ENCODE results near the gene KCNF1. TPM values are rescaled to one million over a fixed set of nuclear protein-coding genes. Genes with fewer than 3 reads are reported as not detected.

The KCNF1 gene
- polyA plus RNA-seq, 1 donor from 2014 or later, result 11.4 TPM

GRCh38 chr2:10924441-10924840 is 12.7 kb downstream of the KCNF1 start:
- no peak overlapping the region for H3K4me2 ChIP-seq (ENCODE audit: low read length)
- H3K9me2 ChIP-seq (ENCODE audit: insufficient read depth, low read length), result no peaks in the 10 kb centered on the region
- no peak overlapping the region for H2AFZ ChIP-seq (ENCODE audit: low read depth, low read length)
- no peak overlapping the region for H3K4me3 ChIP-seq (ENCODE audit: low read length)
- H3F3A ChIP-seq (ENCODE audit: insufficient read depth, low read length, poor library complexity, severe bottlenecking), result no peaks in the 10 kb centered on the region
- no peaks in the 10 kb centered on the region for H3K9me3 ChIP-seq (ENCODE audit: low read length)
- H3K9ac ChIP-seq (ENCODE audit: low read length), result no peak overlapping the region
- H3K79me2 ChIP-seq (replicated peaks; ENCODE audit: insufficient read depth, low read length), result no peaks in the 10 kb centered on the region
- H4K20me1 ChIP-seq (ENCODE audit: insufficient read depth), result no peaks in the 10 kb centered on the region
- H3K27me3 ChIP-seq (ENCODE audit: insufficient read depth, low read depth, low read length), result no peaks in the 10 kb centered on the region
- TF ChIP-seq RAD21 (conservative IDR thresholded peaks at IDR 0.05), result no peak
- TF ChIP-seq EZH2 (IDR thresholded peaks at IDR 0.05; ENCODE audit: borderline replicate concordance, insufficient read depth, low read length, poor library complexity, severe bottlenecking), result no peak
- no peak for TF ChIP-seq SMC3 (conservative IDR thresholded peaks at IDR 0.05; ENCODE audit: poor library complexity)
- no peak for TF ChIP-seq REST (IDR thresholded peaks at IDR 0.05; ENCODE audit: borderline replicate concordance)
- no peaks in the 10 kb centered on the region for H3K36me3 ChIP-seq (ENCODE audit: insufficient read depth, low read length)
- no peak overlapping the region for H3K27ac ChIP-seq (ENCODE audit: low read length)

- no peaks in the 10 kb centered on the region for H3K9me2 ChIP-seq (ENCODE audit: insufficient read depth, low read length)
- H3F3A ChIP-seq (ENCODE audit: insufficient read depth, low read length, poor library complexity, severe bottlenecking), result no peaks in the 10 kb centered on the region
- TF ChIP-seq REST (IDR thresholded peaks at IDR 0.05; ENCODE audit: borderline replicate concordance), result no peak
- TF ChIP-seq RAD21 (conservative IDR thresholded peaks at IDR 0.05), result no peak
- TF ChIP-seq CTCF (IDR thresholded peaks at IDR 0.05; ENCODE audit: poor library complexity, severe bottlenecking), result no peak
- no peak for TF ChIP-seq SMC3 (conservative IDR thresholded peaks at IDR 0.05; ENCODE audit: poor library complexity)
- no peak for TF ChIP-seq TAF1 (IDR thresholded peaks at IDR 0.05; ENCODE audit: low read depth)
- no peak for TF ChIP-seq EZH2 (IDR thresholded peaks at IDR 0.05; ENCODE audit: borderline replicate concordance, insufficient read depth, low read length, poor library complexity, severe bottlenecking)
- no peak for TF ChIP-seq EP300 (conservative IDR thresholded peaks at IDR 0.05; ENCODE audit: poor library complexity, severe bottlenecking)
- no peak for TF ChIP-seq MXI1 (conservative IDR thresholded peaks at IDR 0.05; ENCODE audit: poor library complexity, severe bottlenecking)
- TF ChIP-seq POLR2AphosphoS5 (IDR thresholded peaks at IDR 0.05), result no peak
- H2AFZ ChIP-seq (ENCODE audit: low read depth, low read length), result no peak overlapping the region
- H4K20me1 ChIP-seq (ENCODE audit: insufficient read depth), result no peaks in the 10 kb centered on the region
- no peaks in the 10 kb centered on the region for H3K27me3 ChIP-seq (ENCODE audit: insufficient read depth, low read depth, low read length)
- no peaks in the 10 kb centered on the region for H3K36me3 ChIP-seq (ENCODE audit: insufficient read depth, low read length)
- H3K9ac ChIP-seq (ENCODE audit: low read length), result no peak overlapping the region
- H3K79me2 ChIP-seq (replicated peaks; ENCODE audit: insufficient read depth, low read length), result no peaks in the 10 kb centered on the region
- H3K4me2 ChIP-seq (ENCODE audit: low read length), result no peak overlapping the region
- no peaks in the 10 kb centered on the region for H3K9me3 ChIP-seq (ENCODE audit: low read length)
- H3K27ac ChIP-seq (ENCODE audit: low read length), result no peak overlapping the region
- no peak overlapping the region for H3K4me3 ChIP-seq (ENCODE audit: low read length)
Measured at GRCh38 chr2:10924859-10925258, 13.1 kb downstream of the KCNF1 start.
